Stimulated activated CD4-positive, alpha-beta T cell treated with anti-CD3 and anti-CD28 coated beads, Interleukin-2, amount 100 ng/mL, for 24 hours (primary cell): ENCODE data around the gene CDK5.
A peak's percentile ranks its signal among the peaks of the same experiment; 100 is the strongest.
"Not testable (repeated sequence)": the region's sequence is repeated elsewhere in the genome, so short reads cannot be mapped to it uniquely, and the experiment has no call there.

Source experiments
- DNase-seq, 2 donors: peaks; one replicate each; pipeline ENCODE4 v3.0.0-alpha.2; 2020

The CDK5 gene

GRCh38 chr7:151013356-151013732 is 44.4 kb downstream of the CDK5 start:
- no peak for DNase-seq

GRCh38 chr7:151012911-151013347 is 44.8 kb downstream of the CDK5 start:
- no peak for DNase-seq

GRCh38 chr7:151012031-151012692 is 45.5 kb downstream of the CDK5 start:
- DNase-seq = no peak

GRCh38 chr7:151011616-151012015 is 46.1 kb downstream of the CDK5 start:
- DNase-seq = not testable (repeated sequence)

GRCh38 chr7:151011097-151011409 is 46.6 kb downstream of the CDK5 start:
- no peak for DNase-seq

GRCh38 chr7:151010307-151011096 is 47.2 kb downstream of the CDK5 start:
- peak; percentile 50 to 54 for DNase-seq

GRCh38 chr7:151010037-151010306 is 47.7 kb downstream of the CDK5 start:
- DNase-seq = no peak

- DNase-seq = no peak
Measured at GRCh38 chr7:151009327-151010036, 48.2 kb downstream of the CDK5 start.

GRCh38 chr7:151008511-151009323 is 49.0 kb downstream of the CDK5 start:
- DNase-seq = peak; percentile 87 to 92

GRCh38 chr7:151008143-151008510 is 49.6 kb downstream of the CDK5 start:
- DNase-seq = no peak

GRCh38 chr7:151007469-151007898 is 50.2 kb downstream of the CDK5 start:
- no peak for DNase-seq

- no peak for DNase-seq
Measured at GRCh38 chr7:151006590-151007300, 51.0 kb downstream of the CDK5 start.

GRCh38 chr7:151005566-151005965 is 52.1 kb downstream of the CDK5 start:
- no peak for DNase-seq
